HG03378 (cell line): ENCODE data around the gene WDR76.
"Not testable (repeated sequence)": the region's sequence is repeated elsewhere in the genome, so short reads cannot be mapped to it uniquely, and the experiment has no call there.

ENCODE experiments used
- ATAC-seq: cut with Tn5 transposase; IDR thresholded peaks from one replicate; pipeline ENCODE4 v1.9.1; 2021; ENCODE audit warnings: mild to moderate bottlenecking, moderate library complexity; ENCODE audit not compliant: unreplicated experiment

WDR76 gene

DNA sequence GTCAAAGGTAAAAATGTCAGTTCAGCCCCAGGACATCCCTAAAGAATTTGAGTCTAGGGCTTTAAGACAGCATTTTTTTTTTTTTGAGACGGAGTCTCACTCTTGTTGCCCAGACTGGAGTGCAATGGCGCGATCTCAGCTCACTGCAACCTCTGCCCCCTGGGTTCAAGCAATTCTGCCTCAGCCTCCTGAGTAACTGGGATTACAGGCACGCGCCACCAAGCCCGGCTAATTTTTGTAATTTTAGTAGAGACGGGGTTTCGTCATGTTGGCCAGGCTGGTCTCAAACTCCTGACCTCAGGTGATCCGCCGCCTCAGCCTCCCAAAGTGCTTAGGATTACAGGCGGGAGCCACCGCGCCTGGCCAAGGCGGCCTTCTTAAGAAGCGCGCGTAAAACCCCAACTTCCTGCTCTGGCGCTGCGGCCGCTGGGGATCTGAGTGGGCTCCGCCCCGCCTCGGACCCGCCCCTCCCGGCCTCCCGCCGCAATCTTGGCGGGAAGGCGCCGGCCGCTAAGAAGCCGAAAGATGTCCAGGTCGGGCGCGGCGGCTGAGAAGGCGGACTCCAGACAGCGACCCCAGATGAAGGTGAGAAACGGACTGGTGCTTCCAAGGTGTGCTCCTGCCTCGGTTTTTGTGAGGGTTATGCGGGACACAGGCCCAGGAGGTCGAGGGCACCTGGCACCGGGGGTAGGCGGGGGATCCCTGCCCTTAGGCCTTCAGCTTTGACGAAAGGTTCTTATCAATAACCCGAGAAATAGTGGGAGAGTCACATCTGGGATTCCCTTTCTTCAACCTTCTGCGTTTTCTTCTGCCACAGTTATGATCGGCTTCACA lies at the start of gene WDR76:
TSS of gene WDR76 (plus strand) at position 495 of the 834 bp plus-strand sequence. CDS start at position 526, 31 bp downstream.
- ATAC-seq = no peak

DNA sequence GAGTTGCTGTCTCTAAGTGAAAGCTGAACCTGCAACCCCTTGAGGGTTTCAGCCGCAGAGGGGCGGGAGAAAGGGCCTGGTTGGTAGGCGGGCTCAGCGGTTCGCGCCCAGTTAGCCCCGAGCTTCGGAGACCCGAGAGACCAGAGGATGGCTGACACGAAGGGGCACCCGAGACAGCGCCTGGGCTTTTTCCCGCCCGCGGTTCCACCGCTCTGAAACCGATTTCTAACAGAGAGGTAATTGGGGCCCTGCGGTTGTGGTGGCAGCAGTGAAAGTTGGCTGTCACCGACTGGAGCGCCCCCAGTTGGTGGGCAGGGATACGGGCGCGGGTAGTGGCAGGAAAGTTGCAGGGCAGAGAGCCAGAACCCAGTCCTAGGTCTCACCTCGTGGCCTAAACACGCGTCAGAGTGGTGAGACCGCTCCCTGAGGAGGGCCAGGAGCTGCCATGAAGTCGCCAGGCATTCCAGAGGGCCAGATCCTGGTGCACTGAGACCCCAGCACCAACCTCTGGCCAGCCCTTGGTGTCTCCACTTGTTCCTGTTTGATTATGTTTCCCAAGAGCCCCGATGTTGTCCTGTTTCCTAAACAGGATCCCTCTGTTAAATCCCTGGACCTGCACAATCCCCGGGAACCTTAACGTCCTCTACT lies 49.4 kb upstream of the WDR76 start:
- ATAC-seq = peak; percentile 46

DNA sequence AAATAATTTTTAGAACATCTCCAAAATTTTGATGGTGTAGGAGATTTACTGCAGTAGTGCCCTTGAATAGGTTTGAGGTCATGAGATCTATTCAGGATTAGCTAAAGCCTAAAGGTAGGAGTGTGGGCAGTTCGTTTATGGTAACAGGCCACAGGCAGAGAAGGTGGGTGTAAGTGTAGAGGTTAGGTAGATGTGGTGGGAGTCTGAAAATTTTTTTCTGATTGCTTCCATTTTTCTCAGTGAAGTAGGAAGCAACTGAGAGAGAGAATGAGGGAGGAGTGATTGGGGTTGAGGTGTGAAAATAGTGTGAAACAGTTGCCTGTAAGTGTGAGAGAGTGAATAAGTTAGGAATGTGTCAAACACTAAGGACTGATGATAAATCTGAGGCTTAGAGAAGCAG lies 47.8 kb upstream of the WDR76 start:
- no peak for ATAC-seq

DNA sequence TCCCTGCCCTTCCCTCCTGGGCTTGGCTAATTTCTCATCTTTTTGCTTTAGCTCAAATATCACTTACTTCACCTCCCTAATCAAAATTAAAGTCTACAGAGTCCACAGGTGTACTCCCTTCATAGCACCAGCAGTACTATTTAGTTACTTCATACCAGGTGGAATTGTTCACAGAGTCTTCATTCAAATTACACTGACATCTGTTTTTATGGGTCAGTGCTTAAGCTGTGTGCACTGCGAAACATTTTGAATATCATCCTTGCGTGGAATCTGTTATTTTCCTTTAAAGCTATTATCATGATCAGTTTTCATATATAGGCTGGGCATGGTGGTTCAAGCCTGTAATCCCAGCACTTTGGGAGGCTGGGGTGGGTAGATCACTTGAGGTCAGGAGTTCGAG lies 37.4 kb upstream of the WDR76 start:
- no peak for ATAC-seq

DNA sequence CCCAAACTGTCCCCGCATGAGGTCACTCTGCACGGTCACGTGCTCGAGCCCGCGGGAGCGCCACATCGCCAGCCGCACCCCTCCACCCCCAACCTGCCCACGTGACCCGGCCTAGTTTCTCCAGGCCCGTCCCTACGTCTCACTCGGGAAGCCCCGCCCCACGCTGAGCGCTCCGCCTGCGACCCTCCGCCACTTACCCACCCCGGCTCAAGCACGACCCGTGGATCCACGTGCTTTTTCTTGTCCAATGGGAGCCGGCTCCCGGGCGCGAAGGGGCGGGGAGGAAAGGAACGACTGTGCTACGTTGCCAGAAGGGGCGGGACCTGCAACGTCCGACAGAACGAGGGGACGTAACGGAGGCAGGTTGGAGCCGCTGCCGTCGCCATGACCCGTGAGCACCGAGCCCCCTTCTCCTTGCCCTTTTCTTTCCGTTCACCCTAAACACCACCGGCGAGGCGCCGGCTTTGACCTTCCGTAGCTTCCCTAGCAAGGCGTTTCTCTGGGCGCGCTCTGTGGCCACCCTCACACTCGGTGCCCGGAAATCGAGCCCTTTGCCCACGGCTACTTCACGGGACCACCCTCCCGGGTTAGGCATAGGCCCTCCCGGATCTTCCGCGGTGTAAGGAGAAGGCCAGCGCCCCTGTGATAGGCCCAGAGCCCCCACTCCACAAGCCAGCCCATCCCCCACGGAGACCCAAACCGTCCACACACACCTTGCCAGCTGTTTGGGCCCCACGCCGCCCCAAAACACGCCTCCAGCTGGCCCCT lies 34.6 kb upstream of the WDR76 start, which contains the start of gene SERF2:
TSS of gene SERF2 (plus strand) at position 328 of the 768 bp plus-strand sequence. CDS start at position 385, 57 bp downstream.
- peak; percentile 74 for ATAC-seq

DNA sequence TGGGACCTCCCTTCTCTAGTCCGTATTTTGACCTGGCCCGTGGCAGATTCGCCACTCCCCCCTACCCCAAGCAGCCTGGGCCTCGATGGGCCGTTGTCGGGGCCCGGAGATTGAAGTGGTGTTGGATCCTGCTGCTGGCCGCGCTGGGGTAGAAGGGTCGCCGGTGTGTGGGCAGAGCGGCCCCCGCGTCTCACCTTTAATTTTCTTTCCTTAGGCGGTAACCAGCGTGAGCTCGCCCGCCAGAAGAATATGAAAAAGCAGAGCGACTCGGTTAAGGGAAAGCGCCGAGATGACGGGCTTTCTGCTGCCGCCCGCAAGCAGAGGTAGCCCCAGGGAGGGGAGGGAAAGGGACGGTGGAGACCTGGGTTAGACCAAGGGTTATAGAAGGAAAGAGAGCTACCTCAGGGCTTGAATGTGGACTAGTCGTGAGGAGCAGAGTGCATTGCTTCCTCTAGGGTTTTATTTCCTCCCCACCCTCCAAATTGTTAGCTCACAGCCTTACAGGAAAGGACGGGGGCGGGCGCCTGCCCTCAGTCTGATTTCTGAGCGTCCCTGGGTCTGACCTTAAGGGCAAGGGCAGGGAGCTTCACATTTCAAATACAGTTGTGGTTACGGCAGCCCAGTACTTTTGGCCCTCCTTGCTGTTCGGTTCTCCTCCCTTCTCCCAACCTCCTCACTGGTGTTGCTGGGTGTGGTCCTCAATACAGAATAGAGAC lies 33.9 kb upstream of the WDR76 start:
- ATAC-seq = no peak

DNA sequence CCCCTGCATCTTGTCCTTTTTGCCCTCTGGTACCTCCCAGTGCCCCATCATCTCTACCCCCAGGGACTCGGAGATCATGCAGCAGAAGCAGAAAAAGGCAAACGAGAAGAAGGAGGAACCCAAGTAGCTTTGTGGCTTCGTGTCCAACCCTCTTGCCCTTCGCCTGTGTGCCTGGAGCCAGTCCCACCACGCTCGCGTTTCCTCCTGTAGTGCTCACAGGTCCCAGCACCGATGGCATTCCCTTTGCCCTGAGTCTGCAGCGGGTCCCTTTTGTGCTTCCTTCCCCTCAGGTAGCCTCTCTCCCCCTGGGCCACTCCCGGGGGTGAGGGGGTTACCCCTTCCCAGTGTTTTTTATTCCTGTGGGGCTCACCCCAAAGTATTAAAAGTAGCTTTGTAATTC lies 33.2 kb upstream of the WDR76 start:
- ATAC-seq = no peak

DNA sequence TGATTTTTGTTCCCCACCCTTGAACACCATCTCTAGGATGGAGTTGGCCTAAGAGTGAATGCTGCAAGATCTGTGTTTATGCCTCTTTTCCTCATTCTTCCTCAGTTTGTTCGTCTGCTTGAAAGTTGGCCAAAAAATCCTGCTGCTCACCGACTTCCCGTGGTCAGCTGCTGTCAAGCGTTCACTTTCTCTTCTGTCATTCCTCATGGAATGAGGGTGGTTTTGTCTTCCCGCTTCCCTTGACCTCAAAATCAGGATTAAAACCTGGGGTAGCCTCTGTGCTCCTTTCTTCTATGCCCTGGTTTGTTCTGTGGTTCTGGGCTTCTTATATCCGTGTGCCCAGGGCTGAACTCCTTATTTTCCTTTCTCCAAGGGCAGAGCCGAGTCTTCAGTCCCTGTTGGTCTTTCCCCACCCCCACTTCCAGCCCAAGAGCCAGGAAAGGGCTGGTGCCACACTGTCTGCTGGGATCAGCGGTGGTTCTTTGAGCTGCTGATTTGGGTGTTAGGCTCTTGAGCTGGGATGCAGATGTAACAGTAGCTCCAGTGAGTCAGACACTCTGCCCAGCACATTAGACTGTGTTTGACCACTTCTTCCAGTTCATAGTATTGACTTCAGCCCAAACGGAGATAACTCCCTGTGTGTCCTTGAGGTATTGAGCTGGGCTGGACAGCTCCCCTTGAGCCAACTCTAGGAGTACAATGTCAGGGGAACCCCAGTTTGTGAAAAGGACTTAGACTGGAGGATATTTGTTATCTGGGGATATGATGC lies 32.3 kb upstream of the WDR76 start:
- ATAC-seq = no peak

DNA sequence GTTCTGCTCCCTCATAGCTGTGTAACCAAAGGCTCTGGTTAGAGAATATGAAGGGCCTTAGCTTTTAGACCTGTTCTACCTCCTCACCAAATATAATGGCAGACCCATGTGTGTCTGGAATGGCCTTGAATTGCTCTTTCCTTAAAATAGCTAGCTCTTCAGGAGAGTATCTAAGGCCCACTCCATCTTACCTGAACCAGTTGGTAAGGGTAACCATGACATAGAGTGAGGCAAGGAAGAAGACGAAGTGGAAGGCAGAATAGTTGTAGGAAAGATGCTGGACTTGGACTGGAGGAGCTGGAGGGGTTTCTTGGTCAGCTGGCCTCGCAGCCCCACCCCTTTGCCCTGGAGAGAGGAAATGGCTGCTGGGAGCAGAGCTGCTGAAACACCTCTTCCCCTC lies 31.6 kb upstream of the WDR76 start:
- no peak for ATAC-seq

DNA sequence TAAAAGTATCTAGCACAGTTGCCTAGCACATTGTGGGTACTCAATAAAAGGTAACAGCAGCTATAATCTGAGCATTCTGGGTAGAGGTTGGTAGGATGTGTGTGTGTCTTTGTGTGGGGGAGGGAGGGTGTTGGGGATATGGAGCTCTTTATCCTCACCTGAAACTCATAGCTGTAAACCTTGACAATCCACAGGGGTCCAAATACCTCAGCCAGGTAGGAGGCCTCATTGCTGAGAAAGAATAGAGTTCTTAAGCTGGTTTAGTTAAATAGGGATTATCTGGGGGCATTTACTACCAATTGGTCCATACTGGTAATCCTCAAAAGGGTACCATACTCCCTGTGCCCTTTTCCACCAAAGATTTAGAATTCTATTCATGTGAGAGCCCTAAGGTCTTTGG lies 30.8 kb upstream of the WDR76 start:
- ATAC-seq = no peak

DNA sequence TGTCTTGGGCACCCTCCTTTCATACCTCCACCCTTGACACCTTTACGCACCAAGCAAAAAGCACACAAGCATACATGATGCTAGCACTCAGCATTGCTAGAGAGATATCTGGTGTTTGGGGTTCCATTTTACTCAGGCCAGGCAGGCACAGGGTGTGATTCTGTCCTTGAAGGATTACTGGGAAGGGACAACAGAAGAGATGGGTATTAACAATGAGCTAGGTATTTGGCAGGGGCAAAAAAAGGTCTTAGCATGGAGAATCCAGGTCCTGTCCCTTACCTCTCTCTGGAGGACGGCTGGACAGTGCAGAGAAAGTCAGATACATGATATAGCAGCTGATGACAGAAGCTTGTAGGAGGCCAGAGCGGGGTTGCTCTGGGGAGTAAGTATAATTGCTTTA lies 30.2 kb upstream of the WDR76 start:
- ATAC-seq = no peak

DNA sequence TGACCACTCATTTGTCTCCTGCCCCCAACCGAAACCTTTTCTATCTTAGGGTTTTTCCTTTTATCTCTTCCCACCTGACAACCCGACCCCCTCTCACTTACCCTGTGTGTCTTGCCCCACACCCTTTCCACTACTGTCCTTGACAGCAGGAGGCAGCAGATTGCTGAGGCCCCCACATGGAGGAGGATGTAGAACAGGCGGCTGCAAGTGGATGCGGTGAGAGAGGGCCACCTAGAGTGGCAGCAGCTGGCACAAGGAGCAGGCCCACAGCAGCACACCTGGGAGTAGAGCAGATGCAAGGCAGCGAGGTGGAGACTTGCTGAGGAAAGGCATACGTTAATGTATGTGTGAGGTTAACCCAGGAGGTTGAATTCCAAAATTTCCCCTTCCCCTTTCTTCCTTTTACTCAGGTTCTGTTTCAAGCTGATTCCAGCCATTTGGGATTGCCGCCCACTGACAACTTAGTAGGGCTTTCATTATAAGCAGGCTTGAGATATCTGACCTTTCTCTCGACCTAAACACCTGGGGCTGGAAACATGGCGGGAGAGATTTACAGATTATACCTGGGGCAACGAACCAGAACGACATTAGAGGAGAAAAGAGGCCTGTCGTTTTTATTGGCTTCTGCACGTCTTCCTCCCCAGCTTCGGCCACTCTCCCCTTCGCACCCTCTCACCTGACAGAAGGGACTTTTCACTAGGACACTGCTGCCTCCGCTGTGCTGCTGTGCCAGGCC lies 27.4 kb upstream of the WDR76 start:
- ATAC-seq = no peak

DNA sequence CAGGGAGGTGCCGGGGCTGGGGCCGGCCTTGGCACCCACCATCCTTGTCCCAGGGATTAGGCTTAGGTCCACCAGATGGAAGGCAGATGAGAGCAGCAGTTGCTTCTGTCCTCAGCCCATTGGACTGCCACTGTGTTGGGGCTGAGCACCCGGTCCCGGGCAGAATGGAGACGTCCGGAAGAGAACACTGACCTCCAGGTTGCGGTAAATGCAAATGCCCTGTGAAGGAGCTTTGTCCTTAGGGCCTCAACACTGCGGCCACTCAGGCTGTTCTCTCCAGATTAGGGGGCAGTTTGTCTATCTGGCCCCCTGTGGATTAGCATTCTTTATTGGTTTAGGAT lies 26.9 kb upstream of the WDR76 start, which contains the start of gene SERINC4:
TSS of gene SERINC4 (minus strand) at position 276 of the 341 bp plus-strand sequence. CDS start at position 42, 234 bp downstream.
- no peak for ATAC-seq

DNA sequence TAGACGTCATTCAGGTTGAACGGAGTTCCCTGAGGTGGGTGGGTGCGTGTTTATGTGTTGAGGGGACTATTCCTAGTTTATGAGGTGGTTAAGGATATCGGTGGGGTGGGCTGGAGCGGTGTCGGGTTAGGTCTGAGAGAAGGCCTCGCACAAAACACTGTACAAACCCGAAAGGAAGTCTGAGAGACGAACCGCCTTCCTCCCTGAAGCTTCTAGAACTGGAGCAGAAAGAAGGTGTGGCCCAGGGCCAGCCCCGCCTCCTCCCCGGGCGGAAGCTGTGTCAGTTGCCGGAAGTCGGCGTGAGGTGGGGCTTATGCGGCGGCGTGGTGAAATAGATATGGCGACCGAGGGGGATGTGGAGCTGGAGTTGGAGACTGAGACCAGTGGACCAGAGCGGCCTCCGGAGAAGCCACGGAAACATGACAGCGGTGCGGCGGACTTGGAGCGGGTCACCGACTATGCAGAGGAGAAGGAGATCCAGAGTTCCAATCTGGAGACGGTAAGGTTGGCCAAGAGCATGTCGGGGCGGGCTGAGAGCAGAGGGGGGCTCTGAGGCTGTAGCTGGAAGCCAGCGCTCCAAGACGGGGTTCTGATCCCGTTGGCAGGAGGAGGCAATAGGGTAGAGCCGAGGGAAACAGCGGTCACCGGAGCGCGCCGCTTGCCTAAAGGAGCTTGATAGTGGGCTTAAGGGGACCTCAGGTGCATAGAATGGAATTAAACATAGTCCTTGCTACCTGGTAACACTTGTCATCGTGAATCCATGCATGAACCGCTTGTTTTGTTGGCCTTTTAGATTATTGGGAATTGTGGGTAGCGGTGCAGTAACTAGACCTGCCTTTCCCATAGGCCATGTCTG lies 26.3 kb upstream of the WDR76 start, which contains the start of gene HYPK:
TSS of gene HYPK (plus strand) at position 314 of the 856 bp plus-strand sequence. CDS start at position 338, 24 bp downstream.
- ATAC-seq = peak; percentile 61

DNA sequence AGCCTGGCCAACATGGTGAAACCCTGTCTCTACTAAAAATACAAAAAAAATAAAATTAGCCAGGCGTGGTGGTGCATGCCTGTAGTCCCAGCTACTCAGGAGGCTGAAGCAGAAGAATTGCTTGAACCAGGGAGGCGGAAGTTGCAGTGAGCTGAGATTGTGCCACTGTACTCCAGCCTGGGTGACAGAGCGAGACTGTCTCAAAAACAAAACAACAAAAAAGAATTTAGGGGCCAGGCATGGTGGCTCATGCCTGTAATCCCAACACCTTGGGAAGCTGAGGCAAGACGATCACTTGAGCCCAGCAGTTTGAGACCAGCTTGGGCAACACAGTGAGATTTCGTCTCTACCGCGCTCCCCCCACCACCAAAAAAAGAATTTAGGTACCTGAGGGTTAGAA lies 24.1 kb upstream of the WDR76 start:
- ATAC-seq = not testable (repeated sequence)

DNA sequence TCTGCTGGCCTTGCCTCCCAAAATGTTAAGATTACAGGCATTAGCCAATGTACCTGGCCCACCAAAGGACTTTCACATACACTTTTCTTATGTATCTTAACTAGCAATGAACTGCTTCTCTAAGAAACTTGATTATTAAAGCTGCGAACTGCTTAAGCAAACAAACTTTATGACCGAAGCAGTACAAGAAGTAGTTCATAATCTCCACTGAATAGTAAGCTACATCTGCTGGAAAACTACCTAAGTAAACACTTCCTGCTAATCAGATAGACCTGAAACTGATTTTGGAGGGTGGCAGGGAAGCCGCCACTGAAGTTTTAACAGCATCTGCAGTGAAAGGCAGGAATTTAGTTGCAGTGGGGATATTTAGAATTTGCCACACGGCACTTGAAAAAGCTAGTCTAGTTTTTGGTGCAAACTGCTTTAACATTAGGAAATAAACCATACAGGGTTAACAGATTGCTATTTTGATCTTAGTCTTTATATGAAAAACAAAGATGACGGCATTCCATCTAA lies 18.3 kb upstream of the WDR76 start:
- no peak for ATAC-seq

DNA sequence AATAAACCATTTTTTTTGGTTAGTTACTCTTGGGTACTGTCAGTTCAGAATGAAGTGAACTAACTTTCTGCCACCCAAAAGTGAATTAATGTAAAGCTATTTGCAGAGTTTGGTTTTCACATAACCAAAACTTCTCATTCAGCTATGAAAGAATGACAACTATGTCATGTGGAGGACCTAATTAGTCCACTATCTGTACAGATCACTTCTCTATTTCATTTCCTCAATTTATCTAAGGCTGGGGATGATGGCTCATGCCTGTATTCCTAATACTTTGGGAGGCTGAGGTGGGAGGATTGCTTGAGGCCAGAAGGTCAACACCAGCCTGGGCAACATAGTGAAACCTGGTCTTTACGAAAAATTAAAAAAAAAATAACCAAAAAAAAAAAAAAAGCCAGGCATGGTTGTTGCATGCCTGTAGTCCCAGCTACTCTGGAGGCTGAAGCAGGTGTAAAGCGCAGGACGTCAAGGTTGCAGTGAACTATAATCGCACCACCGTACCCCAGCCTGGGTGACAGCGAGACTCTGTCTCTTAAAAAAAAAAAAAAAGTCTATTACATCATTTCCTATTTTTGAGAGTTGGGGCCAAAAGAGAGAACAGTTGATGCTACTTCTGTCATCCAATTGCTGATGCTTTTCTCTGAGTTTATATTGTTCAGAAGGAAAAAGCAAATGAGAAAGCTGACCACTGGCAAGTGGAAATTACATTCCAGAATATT lies 17.7 kb upstream of the WDR76 start:
- ATAC-seq = peak; percentile 45
